Liver (tissue), 3 donors: ENCODE measurements around the gene ERN2.

Experiments used
- ATF3 ChIP-seq: IDR thresholded peaks from 2 replicates; pipeline ENCODE4 v1.6.1; 2016; ENCODE audit warnings: antibody characterized with exemption
- CTCF ChIP-seq: fragments of 150-350 bp; IDR thresholded peaks from 2 replicates; pipeline ENCODE4 v1.5.1; 2017; ENCODE audit warnings: improper control_type of control experiment, low read depth, low read length; ENCODE audit not compliant: missing input control
- EGR1 ChIP-seq, 2 donors: IDR thresholded peaks; 2 replicates each; pipeline ENCODE4 v1.6.1; 2016 to 2018; ENCODE audit warnings: antibody characterized with exemption in 2 of 2, low read depth in 2 of 2
- MAX ChIP-seq: IDR thresholded peaks from 2 replicates; pipeline ENCODE4 v1.6.1; 2016; ENCODE audit warnings: antibody characterized with exemption
- REST ChIP-seq: IDR thresholded peaks from 2 replicates; pipeline ENCODE4 v1.6.1; 2016; ENCODE audit warnings: antibody characterized with exemption, mild to moderate bottlenecking
- TAF1 ChIP-seq: conservative IDR thresholded peaks from 2 replicates; pipeline ENCODE4 v1.6.1; 2016; ENCODE audit warnings: antibody characterized with exemption, mild to moderate bottlenecking
- donor health status: healthy.
- donor health status: healthy.

GRCh38 chr16:23739516-23739915 lies 26.5 kb upstream of the ERN2 start:
- TF ChIP-seq TAF1 = no peak
- no peak for TF ChIP-seq CTCF
- no peak for TF ChIP-seq MAX
- TF ChIP-seq ATF3 = no peak
- no peak for TF ChIP-seq REST
- TF ChIP-seq EGR1 (IDR thresholded peaks at IDR 0.05; ENCODE audit: low read depth in 2 of 2) = no peak
